Neural cell (in vitro differentiated cells): ENCODE results near the gene GAGE10. TPM values are rescaled to one million over a fixed set of nuclear protein-coding genes. Genes with fewer than 3 reads are reported as not detected.

ENCODE experiments used
- H2AFZ ChIP-seq: fragments of 200-600, 300-800 bp; sonication (generic), shearing (Covaris generic); 2 replicates; pipeline ENCODE4 v1.6.0; 2014; ENCODE audit warnings: low read depth, mild to moderate bottlenecking, antibody characterized with exemption, low read length, moderate library complexity
- H3F3A ChIP-seq: fragments of 200-600 bp; shearing (Covaris generic); 2 replicates; pipeline ENCODE4 v1.6.1; 2016; ENCODE audit warnings: mild to moderate bottlenecking, moderate library complexity, mixed read lengths, antibody characterized with exemption, low read length; ENCODE audit not compliant: insufficient read depth, poor library complexity, severe bottlenecking
- H3K27ac ChIP-seq: fragments of 200-600, 300-800 bp; sonication (generic), shearing (Covaris generic); 2 replicates; pipeline ENCODE4 v1.5.1; 2014; ENCODE audit warnings: mild to moderate bottlenecking, low read length, moderate library complexity
- H3K27me3 ChIP-seq: fragments of 300-800, 200-600 bp; sonication (generic), shearing (Covaris generic); 2 replicates; pipeline ENCODE4 v1.6.0; 2014; ENCODE audit warnings: mild to moderate bottlenecking, low read depth, low read length, moderate library complexity; ENCODE audit not compliant: insufficient read depth
- H3K36me3 ChIP-seq: fragments of 300-800, 200-600 bp; sonication (generic), shearing (Covaris generic); 2 replicates; pipeline ENCODE4 v1.5.1; 2014; ENCODE audit warnings: mild to moderate bottlenecking, antibody characterized with exemption, low read length, moderate library complexity; ENCODE audit not compliant: insufficient read depth
- H3K4me2 ChIP-seq: fragments of 300-800, 200-600 bp; sonication (generic), shearing (Covaris generic); 2 replicates; pipeline ENCODE4 v1.6.0; 2014; ENCODE audit warnings: mild to moderate bottlenecking, low read length
- H3K4me3 ChIP-seq: fragments of 300-800, 200-600 bp; sonication (generic), shearing (Covaris generic); 2 replicates; pipeline ENCODE4 v1.5.1; 2014; ENCODE audit warnings: mild to moderate bottlenecking, low read length, moderate library complexity
- H3K79me2 ChIP-seq: fragments of 200-600 bp; shearing (Covaris generic); replicated peaks from 2 replicates; pipeline ENCODE4 v1.6.0; 2014; ENCODE audit warnings: mild to moderate bottlenecking, low read length, moderate library complexity; ENCODE audit not compliant: insufficient read depth
- H3K9ac ChIP-seq: fragments of 300-800, 200-600 bp; sonication (generic), shearing (Covaris generic); 2 replicates; pipeline ENCODE4 v1.6.1; 2016; ENCODE audit warnings: mild to moderate bottlenecking, low read length, mixed read lengths
- H3K9me2 ChIP-seq: fragments of 200-600 bp; shearing (Covaris generic); 2 replicates; pipeline ENCODE4 v1.6.1; 2016; ENCODE audit warnings: mild to moderate bottlenecking, low read length, mixed read lengths; ENCODE audit not compliant: insufficient read depth
- H3K9me3 ChIP-seq: fragments of 200-600, 300-800 bp; sonication (generic), shearing (Covaris generic); 2 replicates; pipeline ENCODE4 v1.6.1; 2016; ENCODE audit warnings: mild to moderate bottlenecking, mixed run types, low read length, moderate library complexity, mixed read lengths
- H4K20me1 ChIP-seq: fragments of 200-600 bp; shearing (Covaris generic); 2 replicates; pipeline ENCODE4 v1.6.1; 2016; ENCODE audit warnings: mild to moderate bottlenecking, mixed run types; ENCODE audit not compliant: insufficient read depth
- EP300 ChIP-seq: fragments of 450-650 bp; conservative IDR thresholded peaks from 2 replicates; pipeline ENCODE4 v1.6.1; 2014; ENCODE audit warnings: antibody characterized with exemption, mild to moderate bottlenecking, moderate library complexity; ENCODE audit not compliant: poor library complexity, severe bottlenecking
- EZH2 ChIP-seq: fragments of 200-600, 300-800 bp; shearing (Covaris generic), sonication (generic); IDR thresholded peaks from 2 replicates; pipeline ENCODE4 v1.6.1; 2014; ENCODE audit warnings: antibody characterized with exemption, low read length, borderline replicate concordance, mild to moderate bottlenecking; ENCODE audit not compliant: insufficient read depth, poor library complexity, severe bottlenecking
- MXI1 ChIP-seq: fragments of 450-650 bp; conservative IDR thresholded peaks from 2 replicates; pipeline ENCODE4 v1.6.1; 2014; ENCODE audit warnings: antibody characterized with exemption, mild to moderate bottlenecking; ENCODE audit not compliant: poor library complexity, severe bottlenecking
- POLR2AphosphoS5 ChIP-seq: IDR thresholded peaks from 2 replicates; pipeline ENCODE4 v1.6.1; 2012
- RAD21 ChIP-seq: fragments of 450-650 bp; conservative IDR thresholded peaks from 2 replicates; pipeline ENCODE4 v1.6.1; 2014; ENCODE audit warnings: antibody characterized with exemption, mild to moderate bottlenecking, moderate library complexity
- SMC3 ChIP-seq: fragments of 450-650 bp; conservative IDR thresholded peaks from 2 replicates; pipeline ENCODE4 v1.6.1; 2014; ENCODE audit warnings: antibody characterized with exemption, mild to moderate bottlenecking, moderate library complexity; ENCODE audit not compliant: poor library complexity
- TAF1 ChIP-seq: IDR thresholded peaks from 2 replicates; pipeline ENCODE4 v1.6.1; 2012; ENCODE audit warnings: low read depth
- polyA plus RNA-seq: library from polyadenylated mRNA; depleted of rRNA; stranded (reverse); fragments of >200 nt; gene quantifications from 2 replicates; pipeline ENCODE4 v1.2.3, GENCODE V29; 2014
- TF ChIP-seq, protein P1 (sequence below): fragments of 450-650 bp; IDR thresholded peaks from 2 replicates; pipeline ENCODE4 v1.5.1; 2014; ENCODE audit warnings: antibody characterized with exemption, mild to moderate bottlenecking, moderate library complexity; ENCODE audit not compliant: poor library complexity, severe bottlenecking
- TF ChIP-seq, protein P2 (sequence below): IDR thresholded peaks from 2 replicates; pipeline ENCODE4 v1.6.1; 2012; ENCODE audit warnings: borderline replicate concordance

The GAGE10 gene
- polyA plus RNA-seq, 1 donor from 2014 or later, result not detected

DNA sequence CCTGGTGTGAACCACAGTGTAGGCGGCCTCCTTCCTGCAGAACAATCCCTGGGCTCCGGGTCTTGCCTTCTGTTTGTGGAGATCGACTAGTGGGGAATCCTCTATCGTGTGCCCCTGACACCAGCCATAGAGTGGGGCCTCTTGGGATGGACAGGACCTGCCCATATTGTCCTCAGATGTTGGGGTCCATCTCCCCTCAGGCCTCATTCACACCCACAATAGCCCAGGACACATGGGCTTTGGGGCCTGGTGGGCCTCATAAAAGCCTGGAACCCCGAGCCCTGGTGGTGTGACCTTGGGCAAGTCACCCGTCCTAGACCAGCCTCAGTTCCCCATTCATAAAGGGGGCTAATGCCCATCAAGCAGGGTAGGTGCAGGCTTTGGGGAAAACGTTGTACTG is 13.2 kb upstream of the GAGE10 start:
- Histone ChIP-seq H3K9me3 (no peaks in the 10 kb centered on the region), H3F3A (no peaks in the 10 kb centered on the region), H3K9ac (no peak overlapping the region), H3K79me2 (no peaks in the 10 kb centered on the region), H3K27me3 (no peaks in the 10 kb centered on the region), H4K20me1 (no peaks in the 10 kb centered on the region), H3K36me3 (no peaks in the 10 kb centered on the region), H3K27ac (no peak overlapping the region), H2AFZ (no peak overlapping the region), H3K9me2 (no peaks in the 10 kb centered on the region), H3K4me2 (no peak overlapping the region), H3K4me3 (no peak overlapping the region)
- TF ChIP-seq MXI1 (no peak), EZH2 (no peak), POLR2AphosphoS5 (no peak), SMC3 (no peak), EP300 (no peak), RAD21 (no peak), TAF1 (no peak)
- TF ChIP-seq, protein P1, sequence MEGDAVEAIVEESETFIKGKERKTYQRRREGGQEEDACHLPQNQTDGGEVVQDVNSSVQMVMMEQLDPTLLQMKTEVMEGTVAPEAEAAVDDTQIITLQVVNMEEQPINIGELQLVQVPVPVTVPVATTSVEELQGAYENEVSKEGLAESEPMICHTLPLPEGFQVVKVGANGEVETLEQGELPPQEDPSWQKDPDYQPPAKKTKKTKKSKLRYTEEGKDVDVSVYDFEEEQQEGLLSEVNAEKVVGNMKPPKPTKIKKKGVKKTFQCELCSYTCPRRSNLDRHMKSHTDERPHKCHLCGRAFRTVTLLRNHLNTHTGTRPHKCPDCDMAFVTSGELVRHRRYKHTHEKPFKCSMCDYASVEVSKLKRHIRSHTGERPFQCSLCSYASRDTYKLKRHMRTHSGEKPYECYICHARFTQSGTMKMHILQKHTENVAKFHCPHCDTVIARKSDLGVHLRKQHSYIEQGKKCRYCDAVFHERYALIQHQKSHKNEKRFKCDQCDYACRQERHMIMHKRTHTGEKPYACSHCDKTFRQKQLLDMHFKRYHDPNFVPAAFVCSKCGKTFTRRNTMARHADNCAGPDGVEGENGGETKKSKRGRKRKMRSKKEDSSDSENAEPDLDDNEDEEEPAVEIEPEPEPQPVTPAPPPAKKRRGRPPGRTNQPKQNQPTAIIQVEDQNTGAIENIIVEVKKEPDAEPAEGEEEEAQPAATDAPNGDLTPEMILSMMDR, result no peak
- TF ChIP-seq, protein P2, sequence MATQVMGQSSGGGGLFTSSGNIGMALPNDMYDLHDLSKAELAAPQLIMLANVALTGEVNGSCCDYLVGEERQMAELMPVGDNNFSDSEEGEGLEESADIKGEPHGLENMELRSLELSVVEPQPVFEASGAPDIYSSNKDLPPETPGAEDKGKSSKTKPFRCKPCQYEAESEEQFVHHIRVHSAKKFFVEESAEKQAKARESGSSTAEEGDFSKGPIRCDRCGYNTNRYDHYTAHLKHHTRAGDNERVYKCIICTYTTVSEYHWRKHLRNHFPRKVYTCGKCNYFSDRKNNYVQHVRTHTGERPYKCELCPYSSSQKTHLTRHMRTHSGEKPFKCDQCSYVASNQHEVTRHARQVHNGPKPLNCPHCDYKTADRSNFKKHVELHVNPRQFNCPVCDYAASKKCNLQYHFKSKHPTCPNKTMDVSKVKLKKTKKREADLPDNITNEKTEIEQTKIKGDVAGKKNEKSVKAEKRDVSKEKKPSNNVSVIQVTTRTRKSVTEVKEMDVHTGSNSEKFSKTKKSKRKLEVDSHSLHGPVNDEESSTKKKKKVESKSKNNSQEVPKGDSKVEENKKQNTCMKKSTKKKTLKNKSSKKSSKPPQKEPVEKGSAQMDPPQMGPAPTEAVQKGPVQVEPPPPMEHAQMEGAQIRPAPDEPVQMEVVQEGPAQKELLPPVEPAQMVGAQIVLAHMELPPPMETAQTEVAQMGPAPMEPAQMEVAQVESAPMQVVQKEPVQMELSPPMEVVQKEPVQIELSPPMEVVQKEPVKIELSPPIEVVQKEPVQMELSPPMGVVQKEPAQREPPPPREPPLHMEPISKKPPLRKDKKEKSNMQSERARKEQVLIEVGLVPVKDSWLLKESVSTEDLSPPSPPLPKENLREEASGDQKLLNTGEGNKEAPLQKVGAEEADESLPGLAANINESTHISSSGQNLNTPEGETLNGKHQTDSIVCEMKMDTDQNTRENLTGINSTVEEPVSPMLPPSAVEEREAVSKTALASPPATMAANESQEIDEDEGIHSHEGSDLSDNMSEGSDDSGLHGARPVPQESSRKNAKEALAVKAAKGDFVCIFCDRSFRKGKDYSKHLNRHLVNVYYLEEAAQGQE, result no peak

DNA sequence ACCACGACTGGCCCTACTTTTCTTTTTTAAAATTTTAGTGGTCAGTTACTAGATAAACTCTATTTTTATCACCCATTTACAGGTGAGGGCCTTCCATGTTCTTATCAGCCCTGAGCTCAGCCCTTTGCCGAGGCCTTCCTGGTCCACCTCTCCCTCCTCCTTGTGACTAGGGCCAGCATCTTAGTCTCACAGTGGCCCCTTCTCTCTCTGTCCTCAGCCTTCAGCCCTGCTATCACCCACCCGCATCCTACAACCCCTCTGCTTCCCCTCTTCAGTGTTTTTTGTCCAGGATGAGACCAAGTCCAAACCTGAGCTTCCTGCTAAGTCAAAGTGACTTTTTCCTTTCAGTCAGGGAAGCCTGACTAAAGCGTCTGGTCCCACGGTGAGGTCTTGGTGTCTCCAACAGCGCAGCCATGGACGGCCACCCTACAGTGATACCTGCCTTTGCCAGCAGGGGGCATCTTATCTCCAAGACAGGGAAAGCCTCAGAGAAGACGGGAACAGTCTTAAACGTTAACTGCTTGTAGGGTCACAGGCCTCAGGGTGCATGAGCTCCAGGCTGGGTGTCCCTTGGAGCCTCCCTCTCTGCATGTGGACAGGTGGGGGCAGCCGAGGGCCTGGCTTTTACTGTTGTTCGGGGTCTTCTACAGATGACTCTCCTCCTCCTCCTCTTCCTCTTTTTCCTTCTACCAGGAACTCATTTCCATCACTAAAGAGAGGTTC is 11.7 kb upstream of the GAGE10 start:
- no peak overlapping the region for H3K4me3 ChIP-seq
- H3K9me2 ChIP-seq, result no peaks in the 10 kb centered on the region
- H3K27me3 ChIP-seq, result no peaks in the 10 kb centered on the region
- H3F3A ChIP-seq, result no peaks in the 10 kb centered on the region
- no peak overlapping the region for H3K9ac ChIP-seq
- H3K79me2 ChIP-seq, result no peaks in the 10 kb centered on the region
- no peak overlapping the region for H2AFZ ChIP-seq
- no peaks in the 10 kb centered on the region for H4K20me1 ChIP-seq
- TF ChIP-seq SMC3 (peak; percentile 42), TAF1 (no peak), EZH2 (no peak), POLR2AphosphoS5 (no peak), RAD21 (peak; percentile 48), EP300 (no peak), MXI1 (no peak)
- TF ChIP-seq, protein P1, result peak; percentile 53
- TF ChIP-seq, protein P2, result no peak
- no peaks in the 10 kb centered on the region for H3K36me3 ChIP-seq
- H3K9me3 ChIP-seq, result no peaks in the 10 kb centered on the region
- no peak overlapping the region for H3K4me2 ChIP-seq
- H3K27ac ChIP-seq, result no peak overlapping the region
